Fibroblast of mammary gland (primary cell): ENCODE measurements around the gene LRRC45.

Experiments
- DNase-seq: peaks from one replicate; pipeline ENCODE4 v3.0.0-alpha.2; 2010; ENCODE audit warnings: low read depth
- H3K4me3 ChIP-seq: 2 replicates; pipeline ENCODE4 v1.5.1; 2011; ENCODE audit warnings: low read depth, mild to moderate bottlenecking, low read length, moderate library complexity; ENCODE audit not compliant: control insufficient read depth
- TF ChIP-seq, protein P1 (sequence below): conservative IDR thresholded peaks from 2 replicates; pipeline ENCODE4 v1.5.1; 2011; ENCODE audit warnings: low read depth, low read length, inconsistent platforms; ENCODE audit not compliant: control insufficient read depth, insufficient read depth

The LRRC45 gene

DNA sequence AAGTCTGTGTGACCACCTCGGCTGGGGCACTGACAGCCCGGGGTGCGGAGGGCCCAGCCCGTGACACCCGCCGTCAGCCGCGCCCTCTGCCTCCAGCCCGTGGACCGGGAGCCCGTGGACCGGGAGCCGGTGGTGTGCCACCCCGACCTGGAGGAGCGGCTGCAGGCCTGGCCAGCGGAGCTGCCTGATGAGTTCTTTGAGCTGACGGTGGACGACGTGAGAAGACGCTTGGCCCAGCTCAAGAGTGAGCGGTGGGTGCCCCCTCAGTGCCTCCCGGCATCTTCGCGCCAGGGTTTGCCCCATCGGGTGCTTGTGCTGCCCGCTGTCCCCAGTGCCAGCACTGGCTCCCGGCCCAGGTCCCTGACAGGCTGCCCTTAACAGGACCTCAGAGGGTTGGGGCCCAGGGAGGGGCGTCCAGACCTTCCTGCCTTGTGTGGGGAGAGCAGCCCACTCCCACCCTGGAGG, 14.1 kb upstream of the LRRC45 start:
- no peak for DNase-seq
- no peak overlapping the region for H3K4me3 ChIP-seq
- TF ChIP-seq, protein P1, sequence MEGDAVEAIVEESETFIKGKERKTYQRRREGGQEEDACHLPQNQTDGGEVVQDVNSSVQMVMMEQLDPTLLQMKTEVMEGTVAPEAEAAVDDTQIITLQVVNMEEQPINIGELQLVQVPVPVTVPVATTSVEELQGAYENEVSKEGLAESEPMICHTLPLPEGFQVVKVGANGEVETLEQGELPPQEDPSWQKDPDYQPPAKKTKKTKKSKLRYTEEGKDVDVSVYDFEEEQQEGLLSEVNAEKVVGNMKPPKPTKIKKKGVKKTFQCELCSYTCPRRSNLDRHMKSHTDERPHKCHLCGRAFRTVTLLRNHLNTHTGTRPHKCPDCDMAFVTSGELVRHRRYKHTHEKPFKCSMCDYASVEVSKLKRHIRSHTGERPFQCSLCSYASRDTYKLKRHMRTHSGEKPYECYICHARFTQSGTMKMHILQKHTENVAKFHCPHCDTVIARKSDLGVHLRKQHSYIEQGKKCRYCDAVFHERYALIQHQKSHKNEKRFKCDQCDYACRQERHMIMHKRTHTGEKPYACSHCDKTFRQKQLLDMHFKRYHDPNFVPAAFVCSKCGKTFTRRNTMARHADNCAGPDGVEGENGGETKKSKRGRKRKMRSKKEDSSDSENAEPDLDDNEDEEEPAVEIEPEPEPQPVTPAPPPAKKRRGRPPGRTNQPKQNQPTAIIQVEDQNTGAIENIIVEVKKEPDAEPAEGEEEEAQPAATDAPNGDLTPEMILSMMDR: no peak

DNA sequence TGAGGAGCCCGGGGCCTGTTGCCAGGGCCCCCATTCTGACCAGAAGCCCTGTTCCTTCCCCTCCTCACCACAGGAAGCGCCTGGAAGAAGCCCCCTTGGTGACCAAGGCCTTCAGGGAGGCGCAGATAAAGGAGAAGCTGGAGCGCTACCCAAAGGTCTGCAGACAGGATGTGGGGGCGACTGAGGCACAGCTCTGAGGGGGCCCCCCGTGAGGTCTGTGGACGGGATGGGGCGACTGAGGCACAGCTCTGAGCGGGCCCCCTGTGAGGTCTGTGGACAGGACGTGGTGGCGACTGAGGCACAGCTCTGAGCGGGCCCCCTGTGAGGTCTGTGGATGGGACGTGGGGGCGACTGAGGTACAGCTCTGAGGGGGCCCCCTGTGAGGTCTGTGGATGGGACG, 13.7 kb upstream of the LRRC45 start:
- TF ChIP-seq, protein P1: no peak
- H3K4me3 ChIP-seq: no peak overlapping the region
- DNase-seq: no peak

DNA sequence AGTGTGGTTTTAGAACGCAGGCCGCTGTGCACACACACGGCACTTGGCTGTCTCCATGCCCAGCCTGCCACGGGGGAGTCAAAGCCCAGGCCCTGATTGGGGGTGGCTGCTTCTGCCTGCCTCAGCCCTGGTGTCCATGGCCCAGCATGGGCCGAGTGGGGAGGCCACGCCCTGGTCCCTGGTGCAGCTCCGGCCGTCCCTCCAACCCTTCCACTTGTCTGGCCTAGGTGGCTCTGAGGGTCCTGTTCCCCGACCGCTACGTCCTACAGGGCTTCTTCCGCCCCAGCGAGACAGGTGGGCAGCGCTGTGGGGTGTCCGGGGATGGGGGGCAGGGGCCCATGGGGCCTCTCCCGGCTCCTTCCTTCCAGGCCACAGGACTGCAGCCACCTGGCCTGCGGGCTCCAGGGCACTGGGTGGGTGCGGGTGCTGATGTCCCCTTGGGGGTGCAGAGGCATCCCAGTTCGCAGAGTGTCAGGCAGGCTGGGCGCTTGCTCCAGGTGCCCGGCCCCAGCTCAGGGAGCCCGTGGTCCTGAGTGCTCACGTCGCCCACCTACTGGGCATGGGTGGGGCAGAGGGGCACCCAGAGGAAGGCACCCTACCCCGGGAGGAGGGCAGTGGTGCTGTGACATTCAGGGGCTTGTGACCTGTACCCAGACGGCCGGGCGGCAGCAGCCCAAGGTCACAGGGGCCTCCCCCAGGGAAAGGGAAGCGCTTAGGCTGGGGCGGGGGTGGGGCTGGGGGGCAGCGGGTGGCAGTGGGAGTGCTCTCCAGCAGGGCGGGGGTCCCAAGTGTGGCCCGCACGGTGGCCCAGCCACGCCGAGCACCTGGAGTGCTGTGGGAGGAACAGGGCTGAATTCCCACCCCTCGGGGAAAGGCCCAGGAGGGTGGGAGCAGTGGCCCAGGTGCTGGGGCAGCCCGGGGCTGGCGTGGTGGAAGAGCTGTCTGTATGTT, 12.3 kb upstream of the LRRC45 start:
- DNase-seq: no peak
- H3K4me3 ChIP-seq: no peak overlapping the region

DNA sequence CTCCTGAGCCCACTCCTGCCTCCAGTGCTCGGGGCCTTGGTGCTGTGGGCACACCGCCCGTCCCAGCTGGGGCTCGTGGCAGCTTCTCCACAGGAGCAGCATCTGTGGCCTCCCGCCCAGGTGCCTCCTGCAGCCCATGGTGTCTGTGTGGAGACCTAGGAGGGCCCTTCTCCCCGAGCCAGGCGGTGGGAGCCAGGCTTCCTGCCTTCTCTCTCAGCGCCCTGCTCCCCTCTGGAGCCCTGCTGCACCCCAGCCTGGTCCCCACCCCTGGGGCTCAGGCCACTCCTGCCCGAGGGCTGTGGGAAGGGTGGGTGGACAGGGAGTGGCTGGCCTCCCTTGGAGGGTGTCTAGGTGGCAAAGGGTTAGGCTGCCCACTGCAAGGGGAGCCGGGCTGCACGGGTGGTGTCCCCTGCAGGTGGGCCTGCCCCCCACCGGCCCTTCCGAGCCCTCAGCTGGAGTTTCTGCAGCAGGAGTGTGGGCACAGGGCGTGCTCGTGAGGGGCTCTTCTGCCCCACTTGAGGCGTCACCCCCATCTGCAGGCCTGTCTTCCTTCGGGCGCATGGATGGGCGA, 11.4 kb upstream of the LRRC45 start:
- TF ChIP-seq, protein P1: no peak
- no peak for DNase-seq
- H3K4me3 ChIP-seq: no peak overlapping the region

More for the DNA sequence above, 12.3 kb upstream of the LRRC45 start:
- TF ChIP-seq, protein P1: no peak

DNA sequence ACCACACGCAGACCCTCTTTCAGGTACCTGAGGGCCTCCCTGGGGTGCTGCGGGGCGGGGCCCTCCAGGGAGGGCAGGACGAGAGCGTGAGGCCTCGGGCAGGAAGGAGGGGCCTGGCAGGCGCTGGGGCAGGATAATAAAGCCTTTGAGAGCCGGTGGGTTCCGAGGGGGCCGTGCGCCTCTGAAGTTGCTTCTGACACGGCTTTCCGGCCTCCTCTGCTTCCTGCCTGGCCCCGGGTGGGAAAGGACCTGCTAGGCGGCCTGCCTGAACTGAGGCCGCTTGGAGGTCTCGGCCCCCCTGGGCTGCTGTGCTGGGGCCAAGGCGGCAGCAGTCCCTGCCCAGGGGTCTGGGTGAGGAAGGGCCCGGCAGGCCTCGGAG, 10.9 kb upstream of the LRRC45 start:
- TF ChIP-seq, protein P1: no peak

DNA sequence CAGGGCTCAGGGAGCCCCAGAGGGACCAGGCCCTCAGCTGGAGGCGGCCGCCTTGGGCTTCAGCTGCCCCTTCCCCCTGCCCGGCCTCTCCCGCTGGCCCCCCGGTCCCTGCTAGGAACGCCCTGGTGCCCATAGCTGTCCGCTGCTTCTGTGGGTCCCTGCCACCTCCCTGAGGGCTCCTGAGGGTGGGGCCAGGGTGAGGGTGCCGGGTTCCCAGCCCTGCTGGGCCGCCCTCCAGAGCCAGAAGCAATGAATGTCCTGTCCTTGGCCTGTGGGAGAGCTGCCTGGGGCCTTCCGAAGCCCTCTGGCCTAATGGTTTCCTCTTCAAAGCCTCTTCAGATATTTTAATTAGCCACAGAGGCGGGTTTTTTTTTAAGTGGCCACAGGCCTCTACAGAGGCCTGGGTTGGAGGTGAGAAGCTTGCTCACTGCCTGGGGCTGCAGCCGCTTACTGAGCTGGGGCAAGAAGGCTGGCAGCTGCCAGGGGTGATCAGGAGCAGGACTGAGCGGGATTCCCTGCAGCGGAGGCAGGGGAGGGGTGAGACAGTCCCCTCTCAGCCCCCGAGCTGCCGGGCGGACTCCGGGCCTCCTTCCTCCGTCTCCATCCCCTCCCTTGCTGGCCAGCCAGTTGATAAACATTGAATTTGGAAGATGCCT, 10.3 kb upstream of the LRRC45 start:
- TF ChIP-seq, protein P1: no peak
- no peak for DNase-seq
- H3K4me3 ChIP-seq: no peak overlapping the region

More for the DNA sequence above, 10.9 kb upstream of the LRRC45 start:
- no peak for DNase-seq
- H3K4me3 ChIP-seq: no peak overlapping the region
